Omental fat pad (tissue), 4 donors: ENCODE data around the gene CTNNAL1. TPM values are rescaled to one million over a fixed set of nuclear protein-coding genes. Genes with fewer than 3 reads are reported as not detected.
"Not testable (repeated sequence)": the region's sequence is repeated elsewhere in the genome, so short reads cannot be mapped to it uniquely, and the experiment has no call there.

Experiments
- ATAC-seq: fragments of 150-250 bp; one replicate; pipeline ENCODE4 v1.9.1; 2016; ENCODE audit warnings: mild to moderate bottlenecking, moderate library complexity; ENCODE audit not compliant: low FRiP score
- DNase-seq: peaks from one replicate; pipeline ENCODE4 v3.0.0-alpha.2; 2019; ENCODE audit warnings: low spot score
- CTCF ChIP-seq, 3 donors: fragments of 450-650 bp; IDR thresholded peaks; one replicate each; pipeline ENCODE4 v1.5.1; 2016 to 2017; ENCODE audit warnings: antibody characterized with exemption in 3 of 3, mild to moderate bottlenecking in 3 of 3, moderate library complexity in 2 of 3
- total RNA-seq, 4 donors: library from RNA; depleted of rRNA; stranded (reverse); fragments of >200 nt; gene quantifications; one replicate each; pipeline ENCODE4 v1.1.0, GENCODE V29; 2016

CTNNAL1 gene
- total RNA-seq = 10 to 100 TPM; 34.5 to 57.3 (median 46.5) TPM

GRCh38 chr9:109012876-109013678 lies at the start of gene CTNNAL1:
CTNNAL1 (minus strand) TSS chr9:109013499; CDS start chr9:109013442, 57 bp downstream.
- ATAC-seq (peak; percentile 81), DNase-seq (peak; percentile 89)
- TF ChIP-seq CTCF (IDR thresholded peaks at IDR 0.05) = no peak

GRCh38 chr9:109062543-109062942 lies 49.2 kb upstream of the CTNNAL1 start:
- no peak for TF ChIP-seq CTCF (IDR thresholded peaks at IDR 0.05)
- no peak for ATAC-seq
- no peak for DNase-seq

GRCh38 chr9:109060191-109060590 lies 46.9 kb upstream of the CTNNAL1 start:
- DNase-seq (no peak), ATAC-seq (no peak)
- no peak for TF ChIP-seq CTCF (IDR thresholded peaks at IDR 0.05)

GRCh38 chr9:109053121-109053520 lies 39.8 kb upstream of the CTNNAL1 start:
- DNase-seq = not testable (repeated sequence)

GRCh38 chr9:109052416-109052815 lies 39.1 kb upstream of the CTNNAL1 start:
- ATAC-seq (no peak), DNase-seq (no peak)
- no peak for TF ChIP-seq CTCF (IDR thresholded peaks at IDR 0.05)

More at GRCh38 chr9:109053121-109053520, 39.8 kb upstream of the CTNNAL1 start:
- ATAC-seq = not testable (repeated sequence)

GRCh38 chr9:109051733-109052132 lies 38.4 kb upstream of the CTNNAL1 start:
- no peak for DNase-seq
- no peak for ATAC-seq
- TF ChIP-seq CTCF (IDR thresholded peaks at IDR 0.05) = no peak

GRCh38 chr9:109050444-109050843 lies 37.1 kb upstream of the CTNNAL1 start:
- DNase-seq = no peak
- TF ChIP-seq CTCF (IDR thresholded peaks at IDR 0.05) = no peak
- no peak for ATAC-seq
